ENCODE data around the gene CTNNAL1. TPM values are rescaled to one million over a fixed set of nuclear protein-coding genes. Genes with fewer than 3 reads are reported as not detected.

The CTNNAL1 gene
- total and polyA plus RNA-seq, 9 of the 15 experiments (the other 6 are each of a cell fraction or from before 2014, with no cell fraction given) = 23.2 to 78.0 (median 46.7) TPM

DNA sequence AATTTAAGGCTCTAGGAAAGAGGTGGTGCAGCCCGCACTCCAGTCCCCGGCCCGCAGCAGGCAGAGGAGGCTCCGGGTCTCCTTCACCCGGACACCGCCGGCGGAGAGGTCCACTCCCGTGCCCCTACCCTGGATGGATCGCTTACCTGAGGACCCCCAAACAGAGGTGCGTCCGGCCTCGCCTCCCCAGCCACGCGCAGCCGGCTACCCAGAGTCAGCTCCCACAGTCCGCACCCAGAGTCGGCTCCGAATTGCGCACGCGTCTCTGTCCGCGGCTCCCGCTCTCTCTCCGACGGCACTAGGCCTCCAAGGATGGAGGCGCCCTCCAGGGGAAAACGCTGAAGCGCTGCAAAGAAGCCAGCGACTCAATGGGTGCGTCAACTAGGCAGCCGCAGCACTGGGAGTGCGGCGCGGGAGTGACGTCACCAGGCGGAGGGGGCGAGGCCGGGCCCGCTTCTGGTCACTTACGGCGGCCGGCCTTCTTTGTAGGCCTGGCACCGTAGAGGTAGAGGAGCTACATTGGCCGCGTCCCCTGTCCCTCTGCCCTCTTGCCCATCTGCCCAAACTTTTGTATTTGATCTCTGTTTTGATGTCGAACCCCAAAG lies 79.5 kb downstream of the CTNNAL1 start, which contains the start of gene ELP1 (continued):
- TF ChIP-seq, protein P1, sequence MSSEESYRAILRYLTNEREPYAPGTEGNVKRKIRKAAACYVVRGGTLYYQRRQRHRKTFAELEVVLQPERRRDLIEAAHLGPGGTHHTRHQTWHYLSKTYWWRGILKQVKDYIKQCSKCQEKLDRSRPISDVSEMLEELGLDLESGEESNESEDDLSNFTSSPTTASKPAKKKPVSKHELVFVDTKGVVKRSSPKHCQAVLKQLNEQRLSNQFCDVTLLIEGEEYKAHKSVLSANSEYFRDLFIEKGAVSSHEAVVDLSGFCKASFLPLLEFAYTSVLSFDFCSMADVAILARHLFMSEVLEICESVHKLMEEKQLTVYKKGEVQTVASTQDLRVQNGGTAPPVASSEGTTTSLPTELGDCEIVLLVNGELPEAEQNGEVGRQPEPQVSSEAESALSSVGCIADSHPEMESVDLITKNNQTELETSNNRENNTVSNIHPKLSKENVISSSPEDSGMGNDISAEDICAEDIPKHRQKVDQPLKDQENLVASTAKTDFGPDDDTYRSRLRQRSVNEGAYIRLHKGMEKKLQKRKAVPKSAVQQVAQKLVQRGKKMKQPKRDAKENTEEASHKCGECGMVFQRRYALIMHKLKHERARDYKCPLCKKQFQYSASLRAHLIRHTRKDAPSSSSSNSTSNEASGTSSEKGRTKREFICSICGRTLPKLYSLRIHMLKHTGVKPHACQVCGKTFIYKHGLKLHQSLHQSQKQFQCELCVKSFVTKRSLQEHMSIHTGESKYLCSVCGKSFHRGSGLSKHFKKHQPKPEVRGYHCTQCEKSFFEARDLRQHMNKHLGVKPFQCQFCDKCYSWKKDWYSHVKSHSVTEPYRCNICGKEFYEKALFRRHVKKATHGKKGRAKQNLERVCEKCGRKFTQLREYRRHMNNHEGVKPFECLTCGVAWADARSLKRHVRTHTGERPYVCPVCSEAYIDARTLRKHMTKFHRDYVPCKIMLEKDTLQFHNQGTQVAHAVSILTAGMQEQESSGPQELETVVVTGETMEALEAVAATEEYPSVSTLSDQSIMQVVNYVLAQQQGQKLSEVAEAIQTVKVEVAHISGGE (CRISPR knock-in tag; IDR thresholded peaks at IDR 0.05) = peak in 2 of 3 experiments; percentile 40 to 70; a peak in 3 of 6 replicates
- no peak for TF ChIP-seq TAL1 (IDR thresholded peaks at IDR 0.05)
- TF ChIP-seq XRCC3 (IDR thresholded peaks at IDR 0.05) = no peak
- peak; percentile 35; the same call in 1 of the 2 replicates for TF ChIP-seq SMC3 (conservative IDR thresholded peaks at IDR 0.05; ENCODE audit: insufficient read depth, low read depth, low read length)
- TF ChIP-seq RAD21 (CRISPR knock-in tag; conservative IDR thresholded peaks at IDR 0.05 in 1 of 2, IDR thresholded peaks at IDR 0.05 in 1 of 2) = peak; percentile 37 to 45
- TF ChIP-seq NFYB (IDR thresholded peaks at IDR 0.05; ENCODE audit: extremely low read depth, insufficient read length) = no peak
- TF ChIP-seq YBX1 (IDR thresholded peaks at IDR 0.05) = no peak
- TF ChIP-seq SP2 (IDR thresholded peaks at IDR 0.05; ENCODE audit: extremely low read depth, low read depth, low read length, poor library complexity, severe bottlenecking) = no peak
- TF ChIP-seq, protein P2, sequence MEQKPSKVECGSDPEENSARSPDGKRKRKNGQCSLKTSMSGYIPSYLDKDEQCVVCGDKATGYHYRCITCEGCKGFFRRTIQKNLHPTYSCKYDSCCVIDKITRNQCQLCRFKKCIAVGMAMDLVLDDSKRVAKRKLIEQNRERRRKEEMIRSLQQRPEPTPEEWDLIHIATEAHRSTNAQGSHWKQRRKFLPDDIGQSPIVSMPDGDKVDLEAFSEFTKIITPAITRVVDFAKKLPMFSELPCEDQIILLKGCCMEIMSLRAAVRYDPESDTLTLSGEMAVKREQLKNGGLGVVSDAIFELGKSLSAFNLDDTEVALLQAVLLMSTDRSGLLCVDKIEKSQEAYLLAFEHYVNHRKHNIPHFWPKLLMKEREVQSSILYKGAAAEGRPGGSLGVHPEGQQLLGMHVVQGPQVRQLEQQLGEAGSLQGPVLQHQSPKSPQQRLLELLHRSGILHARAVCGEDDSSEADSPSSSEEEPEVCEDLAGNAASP (IDR thresholded peaks at IDR 0.05) = no peak
- TF ChIP-seq, protein P3, sequence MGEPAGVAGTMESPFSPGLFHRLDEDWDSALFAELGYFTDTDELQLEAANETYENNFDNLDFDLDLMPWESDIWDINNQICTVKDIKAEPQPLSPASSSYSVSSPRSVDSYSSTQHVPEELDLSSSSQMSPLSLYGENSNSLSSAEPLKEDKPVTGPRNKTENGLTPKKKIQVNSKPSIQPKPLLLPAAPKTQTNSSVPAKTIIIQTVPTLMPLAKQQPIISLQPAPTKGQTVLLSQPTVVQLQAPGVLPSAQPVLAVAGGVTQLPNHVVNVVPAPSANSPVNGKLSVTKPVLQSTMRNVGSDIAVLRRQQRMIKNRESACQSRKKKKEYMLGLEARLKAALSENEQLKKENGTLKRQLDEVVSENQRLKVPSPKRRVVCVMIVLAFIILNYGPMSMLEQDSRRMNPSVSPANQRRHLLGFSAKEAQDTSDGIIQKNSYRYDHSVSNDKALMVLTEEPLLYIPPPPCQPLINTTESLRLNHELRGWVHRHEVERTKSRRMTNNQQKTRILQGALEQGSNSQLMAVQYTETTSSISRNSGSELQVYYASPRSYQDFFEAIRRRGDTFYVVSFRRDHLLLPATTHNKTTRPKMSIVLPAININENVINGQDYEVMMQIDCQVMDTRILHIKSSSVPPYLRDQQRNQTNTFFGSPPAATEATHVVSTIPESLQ (CRISPR knock-in tag; IDR thresholded peaks at IDR 0.05) = no peak; the same call in 1 of the 2 replicates
- TF ChIP-seq ZKSCAN8 (CRISPR knock-in tag; IDR thresholded peaks at IDR 0.05) = no peak
- TF ChIP-seq, protein P4, sequence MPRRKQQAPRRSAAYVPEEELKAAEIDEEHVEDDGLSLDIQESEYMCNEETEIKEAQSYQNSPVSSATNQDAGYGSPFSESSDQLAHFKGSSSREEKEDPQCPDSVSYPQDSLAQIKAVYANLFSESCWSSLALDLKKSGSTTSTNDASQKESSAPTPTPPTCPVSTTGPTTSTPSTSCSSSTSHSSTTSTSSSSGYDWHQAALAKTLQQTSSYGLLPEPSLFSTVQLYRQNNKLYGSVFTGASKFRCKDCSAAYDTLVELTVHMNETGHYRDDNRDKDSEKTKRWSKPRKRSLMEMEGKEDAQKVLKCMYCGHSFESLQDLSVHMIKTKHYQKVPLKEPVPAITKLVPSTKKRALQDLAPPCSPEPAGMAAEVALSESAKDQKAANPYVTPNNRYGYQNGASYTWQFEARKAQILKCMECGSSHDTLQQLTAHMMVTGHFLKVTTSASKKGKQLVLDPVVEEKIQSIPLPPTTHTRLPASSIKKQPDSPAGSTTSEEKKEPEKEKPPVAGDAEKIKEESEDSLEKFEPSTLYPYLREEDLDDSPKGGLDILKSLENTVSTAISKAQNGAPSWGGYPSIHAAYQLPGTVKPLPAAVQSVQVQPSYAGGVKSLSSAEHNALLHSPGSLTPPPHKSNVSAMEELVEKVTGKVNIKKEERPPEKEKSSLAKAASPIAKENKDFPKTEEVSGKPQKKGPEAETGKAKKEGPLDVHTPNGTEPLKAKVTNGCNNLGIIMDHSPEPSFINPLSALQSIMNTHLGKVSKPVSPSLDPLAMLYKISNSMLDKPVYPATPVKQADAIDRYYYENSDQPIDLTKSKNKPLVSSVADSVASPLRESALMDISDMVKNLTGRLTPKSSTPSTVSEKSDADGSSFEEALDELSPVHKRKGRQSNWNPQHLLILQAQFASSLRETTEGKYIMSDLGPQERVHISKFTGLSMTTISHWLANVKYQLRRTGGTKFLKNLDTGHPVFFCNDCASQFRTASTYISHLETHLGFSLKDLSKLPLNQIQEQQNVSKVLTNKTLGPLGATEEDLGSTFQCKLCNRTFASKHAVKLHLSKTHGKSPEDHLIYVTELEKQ (CRISPR knock-in tag; IDR thresholded peaks at IDR 0.05) = no peak
- TF ChIP-seq ZNF3 (CRISPR knock-in tag; IDR thresholded peaks at IDR 0.05) = no peak
- TF ChIP-seq ZFX (CRISPR knock-in tag; IDR thresholded peaks at IDR 0.05) = peak; percentile 91
